GM19468 (cell line): Measurements from ENCODE around the gene RORB.

Experiments used
- ATAC-seq: cut with Tn5 transposase; IDR thresholded peaks from one replicate; pipeline ENCODE4 v1.9.1; 2021; ENCODE audit warnings: mild to moderate bottlenecking, moderate library complexity, moderate number of reproducible peaks; ENCODE audit not compliant: unreplicated experiment; ENCODE audit errors: extremely low read depth

Gene RORB

GRCh38 chr9:74496819-74497747 lies at the start of gene RORB:
Gene RORB, plus strand, starts transcription at chr9:74497335. Its CDS starts 642 bp downstream, at chr9:74497977.
- ATAC-seq: peak; percentile 44

- ATAC-seq: no peak
Observed at GRCh38 chr9:74447451-74448193, 49.5 kb upstream of the RORB start.

- ATAC-seq: no peak
Observed at GRCh38 chr9:74449060-74449459, 48.1 kb upstream of the RORB start.

- ATAC-seq: no peak
Observed at GRCh38 chr9:74458832-74459231, 38.3 kb upstream of the RORB start.

GRCh38 chr9:74463825-74464224 lies 33.3 kb upstream of the RORB start:
- ATAC-seq: no peak

GRCh38 chr9:74478606-74479005 lies 18.5 kb upstream of the RORB start:
- ATAC-seq: no peak

- no peak for ATAC-seq
Observed at GRCh38 chr9:74479711-74480110, 17.4 kb upstream of the RORB start.

- ATAC-seq: no peak
Observed at GRCh38 chr9:74487395-74487794, 9.7 kb upstream of the RORB start.

- no peak for ATAC-seq
Observed at GRCh38 chr9:74493512-74493911, 3.6 kb upstream of the RORB start.

GRCh38 chr9:74494490-74494889 lies 2.6 kb upstream of the RORB start:
- ATAC-seq: no peak

GRCh38 chr9:74496406-74496805 lies 729 bp upstream of the RORB start:
- ATAC-seq: no peak

GRCh38 chr9:74497748-74498620 lies 849 bp downstream of the RORB start:
- no peak for ATAC-seq

- ATAC-seq: no peak
Observed at GRCh38 chr9:74498621-74499095, 1.5 kb downstream of the RORB start.

GRCh38 chr9:74499111-74499601 lies 2.0 kb downstream of the RORB start:
- no peak for ATAC-seq

GRCh38 chr9:74499770-74500583 lies 2.8 kb downstream of the RORB start:
- no peak for ATAC-seq

- ATAC-seq: no peak
Observed at GRCh38 chr9:74500584-74500924, 3.4 kb downstream of the RORB start.

- no peak for ATAC-seq
Observed at GRCh38 chr9:74501570-74501969, 4.4 kb downstream of the RORB start.

- no peak for ATAC-seq
Observed at GRCh38 chr9:74503219-74503618, 6.1 kb downstream of the RORB start.

GRCh38 chr9:74503666-74504065 lies 6.5 kb downstream of the RORB start:
- no peak for ATAC-seq
